GM12873 (cell line): ENCODE results near the gene ZNF207.

Experiments
- TF ChIP-seq, protein P1 (sequence below): IDR thresholded peaks from 2 replicates; pipeline ENCODE4 v1.5.1; 2012; ENCODE audit warnings: low read depth, mild to moderate bottlenecking, moderate library complexity, low read length, control low read depth; ENCODE audit not compliant: insufficient read depth; ENCODE audit errors: missing control alignments

Gene ZNF207

DNA sequence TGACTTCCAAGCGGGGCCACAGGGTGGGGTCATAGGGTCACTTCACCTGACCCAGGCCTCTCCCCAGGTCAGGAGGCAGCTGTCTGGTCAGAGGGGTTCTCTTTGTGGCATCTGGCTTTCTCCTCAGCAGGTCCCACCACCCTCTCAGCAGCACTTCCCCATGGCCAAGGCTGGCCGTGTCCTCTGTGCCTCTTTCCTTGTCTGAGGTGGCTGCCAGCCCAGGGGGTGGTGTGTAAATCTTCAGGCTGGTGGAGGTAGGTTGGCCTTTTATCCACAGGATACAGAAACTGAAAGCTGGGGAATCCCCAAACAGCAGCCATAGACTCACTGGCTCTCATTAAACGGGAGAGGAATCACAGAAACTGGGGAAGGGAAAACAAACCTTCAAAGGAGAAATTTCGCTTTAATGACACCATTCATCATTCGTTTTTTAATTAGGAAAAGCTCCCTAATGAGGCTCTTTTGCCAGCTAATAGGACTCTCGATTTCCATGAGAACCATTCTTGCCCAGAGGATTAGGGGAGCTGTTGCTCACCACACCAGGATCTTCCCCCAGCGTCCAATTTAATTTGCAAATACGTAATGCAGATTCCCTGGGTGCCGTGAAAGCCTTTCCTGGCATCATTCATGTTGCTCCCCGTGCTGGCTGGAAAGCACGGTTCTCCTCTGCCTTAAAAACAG, 26.0 kb upstream of the ZNF207 start:
- TF ChIP-seq, protein P1, sequence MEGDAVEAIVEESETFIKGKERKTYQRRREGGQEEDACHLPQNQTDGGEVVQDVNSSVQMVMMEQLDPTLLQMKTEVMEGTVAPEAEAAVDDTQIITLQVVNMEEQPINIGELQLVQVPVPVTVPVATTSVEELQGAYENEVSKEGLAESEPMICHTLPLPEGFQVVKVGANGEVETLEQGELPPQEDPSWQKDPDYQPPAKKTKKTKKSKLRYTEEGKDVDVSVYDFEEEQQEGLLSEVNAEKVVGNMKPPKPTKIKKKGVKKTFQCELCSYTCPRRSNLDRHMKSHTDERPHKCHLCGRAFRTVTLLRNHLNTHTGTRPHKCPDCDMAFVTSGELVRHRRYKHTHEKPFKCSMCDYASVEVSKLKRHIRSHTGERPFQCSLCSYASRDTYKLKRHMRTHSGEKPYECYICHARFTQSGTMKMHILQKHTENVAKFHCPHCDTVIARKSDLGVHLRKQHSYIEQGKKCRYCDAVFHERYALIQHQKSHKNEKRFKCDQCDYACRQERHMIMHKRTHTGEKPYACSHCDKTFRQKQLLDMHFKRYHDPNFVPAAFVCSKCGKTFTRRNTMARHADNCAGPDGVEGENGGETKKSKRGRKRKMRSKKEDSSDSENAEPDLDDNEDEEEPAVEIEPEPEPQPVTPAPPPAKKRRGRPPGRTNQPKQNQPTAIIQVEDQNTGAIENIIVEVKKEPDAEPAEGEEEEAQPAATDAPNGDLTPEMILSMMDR: no peak

DNA sequence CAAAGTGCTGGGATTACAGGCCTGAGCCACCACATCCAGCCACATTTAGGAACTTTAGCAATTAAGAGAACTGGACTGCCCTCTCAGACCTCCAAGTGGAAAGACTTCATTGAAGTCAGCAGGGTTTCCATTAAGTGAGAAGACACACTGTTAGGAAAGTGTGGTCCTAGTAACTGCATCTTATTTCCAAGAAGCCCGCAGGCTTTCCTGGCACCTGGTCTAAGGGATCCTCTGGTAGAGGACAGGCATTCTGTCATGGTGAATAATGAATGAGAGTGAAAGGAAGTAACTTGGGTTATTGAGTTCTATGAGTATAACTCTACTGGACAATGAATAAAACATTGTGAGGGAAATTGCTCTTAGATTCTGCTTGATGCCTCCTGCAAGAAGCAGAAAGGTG, 22.0 kb upstream of the ZNF207 start:
- TF ChIP-seq, protein P1: no peak

DNA sequence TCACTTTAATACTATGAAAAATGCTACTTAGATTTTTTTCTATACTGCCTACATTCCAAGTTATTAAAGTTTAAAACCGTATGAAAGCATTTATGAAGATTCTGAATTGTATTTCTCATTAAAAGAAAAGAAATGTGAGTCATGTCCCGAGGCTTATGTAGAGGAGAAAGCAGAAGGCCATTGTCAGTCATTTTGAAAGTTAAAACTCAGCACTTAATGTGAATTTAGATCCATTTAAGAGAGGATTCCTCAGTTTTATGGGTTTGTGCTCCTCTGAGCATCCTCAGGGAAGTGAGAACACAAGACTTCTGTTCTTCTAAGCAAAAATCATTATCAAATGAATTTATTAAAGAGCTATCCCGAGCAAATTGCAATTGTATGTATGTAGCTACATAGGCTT, 19.8 kb upstream of the ZNF207 start:
- TF ChIP-seq, protein P1: no peak

DNA sequence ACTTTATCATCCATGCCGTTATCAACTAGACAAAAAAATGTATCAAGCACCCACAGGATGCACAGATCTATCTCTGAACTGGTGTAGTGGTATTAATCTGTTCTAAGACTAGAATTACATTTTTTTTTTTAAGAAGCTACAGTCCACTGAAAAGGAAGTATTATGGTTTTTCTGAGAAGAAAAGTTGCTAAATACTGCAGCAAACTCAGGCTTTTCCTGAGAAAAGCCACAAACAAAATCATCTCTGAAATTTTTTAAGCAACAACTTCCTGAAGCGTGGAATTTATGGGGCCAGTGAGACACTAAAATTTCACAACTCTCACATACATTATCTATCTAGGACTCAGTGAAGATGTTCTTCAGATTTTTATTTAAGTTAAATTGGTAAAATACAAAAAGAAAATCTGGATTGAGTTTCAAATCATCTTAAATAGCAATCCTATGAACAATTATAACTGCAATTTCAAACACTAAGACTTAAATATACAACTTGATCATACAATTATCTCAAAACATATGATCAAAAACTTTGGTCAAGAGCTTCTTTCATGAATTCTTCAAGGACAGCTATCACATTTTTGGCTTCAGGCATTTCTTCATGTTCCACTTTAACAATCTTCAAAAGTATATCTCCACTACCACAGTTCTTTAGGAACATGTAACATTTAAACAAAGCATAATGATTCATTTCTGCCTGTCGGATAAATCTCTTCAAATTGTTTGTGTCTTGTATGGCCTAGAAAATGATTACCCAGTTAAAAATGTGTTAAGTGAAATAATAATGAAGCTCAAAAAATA, 18.5 kb upstream of the ZNF207 start:
- TF ChIP-seq, protein P1: no peak

DNA sequence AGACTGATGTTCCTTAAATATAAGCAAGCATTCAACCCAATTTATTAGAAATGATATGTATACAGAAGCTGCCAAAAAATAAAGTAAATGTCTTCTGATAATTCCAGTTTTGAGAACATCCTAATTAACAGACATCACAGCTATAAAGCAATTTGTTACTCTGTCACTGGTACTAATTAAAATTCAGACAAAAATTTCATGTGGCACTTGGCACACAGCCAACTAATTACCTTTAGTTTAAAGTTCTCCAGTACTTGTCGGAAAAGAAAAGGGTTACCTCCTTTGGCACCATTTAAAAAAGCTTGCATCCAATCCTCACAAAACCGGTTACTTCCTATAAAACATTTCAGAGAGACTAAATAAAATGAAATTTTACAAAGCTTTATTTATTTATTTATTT, 16.8 kb upstream of the ZNF207 start:
- TF ChIP-seq, protein P1: no peak

DNA sequence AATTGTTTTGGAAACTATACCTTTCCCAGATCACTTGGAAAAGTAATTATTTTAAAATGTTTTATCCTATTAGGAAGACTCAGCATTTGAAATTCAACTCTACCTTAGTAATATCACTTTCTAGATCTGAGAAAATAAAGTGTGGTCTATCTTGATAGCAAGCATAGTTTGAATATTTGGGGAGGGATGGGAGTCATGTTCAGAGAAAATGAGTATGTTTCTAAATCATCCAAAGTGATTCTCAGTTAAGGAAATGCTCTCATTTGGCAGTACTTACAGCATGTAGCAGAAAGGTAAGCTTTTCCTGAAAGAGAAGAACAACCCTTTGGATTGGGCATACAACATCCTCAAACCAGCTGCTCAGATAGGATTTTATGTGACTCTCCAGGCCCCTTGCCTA, 14.9 kb upstream of the ZNF207 start:
- TF ChIP-seq, protein P1: no peak

DNA sequence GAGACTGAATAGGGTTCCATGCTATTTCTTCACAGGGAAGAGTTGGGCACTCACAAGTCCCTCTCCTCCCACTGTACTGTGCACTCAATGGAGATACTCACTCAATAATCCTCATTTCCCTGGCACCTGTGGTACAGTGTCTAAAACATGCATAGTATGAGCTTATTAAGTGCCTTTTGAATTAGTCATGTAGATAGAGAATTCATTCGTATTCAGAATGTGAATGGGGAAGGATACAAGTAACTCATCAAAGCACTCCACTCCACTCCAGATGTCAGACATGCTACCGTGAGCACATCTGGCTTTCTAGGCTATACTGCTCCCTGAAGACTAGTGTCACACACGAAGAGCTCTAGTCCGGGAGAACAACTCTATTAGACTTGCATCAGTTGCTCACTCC, 14.3 kb upstream of the ZNF207 start:
- TF ChIP-seq, protein P1: no peak
